Measurements from ENCODE around the gene SIGLEC12.

SIGLEC12 gene

GRCh38 chr19:51501594-51502263 is at the start of gene SIGLEC12:
SIGLEC12 (minus strand) TSS chr19:51501800; CDS start chr19:51501733, 67 bp downstream.
- DNase-seq (ENCODE audit: extremely low spot score, insufficient read length, low read depth), result no peak
- no peak for FAIRE-seq

GRCh38 chr19:51550848-51551672 is 49.5 kb upstream of the SIGLEC12 start:
- DNase-seq (ENCODE audit: extremely low spot score, insufficient read length, low read depth), result no peak
- no peak for FAIRE-seq

GRCh38 chr19:51549533-51550324 is 48.1 kb upstream of the SIGLEC12 start:
- FAIRE-seq (peak; percentile 35), DNase-seq (ENCODE audit: extremely low spot score, insufficient read length, low read depth) (no peak)

GRCh38 chr19:51548891-51549305 is 47.3 kb upstream of the SIGLEC12 start:
- FAIRE-seq (no peak), DNase-seq (ENCODE audit: extremely low spot score, insufficient read length, low read depth) (no peak)

GRCh38 chr19:51548213-51548651 is 46.6 kb upstream of the SIGLEC12 start:
- FAIRE-seq (no peak), DNase-seq (ENCODE audit: extremely low spot score, insufficient read length, low read depth) (no peak)

GRCh38 chr19:51547397-51548212 is 46.0 kb upstream of the SIGLEC12 start:
- no peak for FAIRE-seq
- no peak for DNase-seq (ENCODE audit: extremely low spot score, insufficient read length, low read depth)

GRCh38 chr19:51546650-51547396 is 45.2 kb upstream of the SIGLEC12 start:
- DNase-seq (ENCODE audit: extremely low spot score, insufficient read length, low read depth), result no peak
- FAIRE-seq, result no peak

- DNase-seq (ENCODE audit: extremely low spot score, insufficient read length, low read depth), result no peak
- FAIRE-seq, result no peak
Measured at GRCh38 chr19:51546107-51546649, 44.6 kb upstream of the SIGLEC12 start.

- no peak for DNase-seq (ENCODE audit: extremely low spot score, insufficient read length, low read depth)
- no peak for FAIRE-seq
Measured at GRCh38 chr19:51544038-51544437, 42.4 kb upstream of the SIGLEC12 start.

- no peak for DNase-seq (ENCODE audit: extremely low spot score, insufficient read length, low read depth)
- no peak for FAIRE-seq
Measured at GRCh38 chr19:51542699-51543098, 41.1 kb upstream of the SIGLEC12 start.

GRCh38 chr19:51541458-51542357 is 40.1 kb upstream of the SIGLEC12 start:
- FAIRE-seq (no peak), DNase-seq (ENCODE audit: extremely low spot score, insufficient read length, low read depth) (no peak)

- FAIRE-seq (no peak), DNase-seq (ENCODE audit: extremely low spot score, insufficient read length, low read depth) (no peak)
Measured at GRCh38 chr19:51539821-51540366, 38.3 kb upstream of the SIGLEC12 start.

GRCh38 chr19:51535535-51535934 is 33.9 kb upstream of the SIGLEC12 start:
- no peak for DNase-seq (ENCODE audit: extremely low spot score, insufficient read length, low read depth)
- peak; percentile 45 for FAIRE-seq

GRCh38 chr19:51531349-51532315 is 30.0 kb upstream of the SIGLEC12 start, which contains the start of gene SIGLEC6:
SIGLEC6 (minus strand) TSS chr19:51531670; CDS start chr19:51531648, 22 bp downstream.
- peak; percentile 39 for DNase-seq (ENCODE audit: extremely low spot score, insufficient read length, low read depth)

GRCh38 chr19:51530616-51531015 is 29.0 kb upstream of the SIGLEC12 start:
- FAIRE-seq, result no peak

More at GRCh38 chr19:51531349-51532315, 30.0 kb upstream of the SIGLEC12 start, which contains the start of gene SIGLEC6:
- peak; percentile 84 for FAIRE-seq

GRCh38 chr19:51529301-51529700 is 27.7 kb upstream of the SIGLEC12 start:
- FAIRE-seq (no peak), DNase-seq (ENCODE audit: extremely low spot score, insufficient read length, low read depth) (no peak)

More at GRCh38 chr19:51530616-51531015, 29.0 kb upstream of the SIGLEC12 start:
- DNase-seq (ENCODE audit: extremely low spot score, insufficient read length, low read depth), result no peak

Measured in GM18507 (cell line).